ENCODE data around the gene LCE1A.

Gene LCE1A

GRCh38 chr1:152870831-152871730 is 43.8 kb downstream of the LCE1A start:
- DNase-seq (ENCODE audit: low read depth in 2 of 2): no peak

GRCh38 chr1:152871731-152872126 is 44.5 kb downstream of the LCE1A start:
- no peak for DNase-seq (ENCODE audit: low read depth in 2 of 2)

GRCh38 chr1:152873495-152873894 is 46.2 kb downstream of the LCE1A start:
- DNase-seq (ENCODE audit: low read depth in 2 of 2): peak; percentile 69 to 73

GRCh38 chr1:152876827-152877226 is 49.6 kb downstream of the LCE1A start:
- no peak for DNase-seq (ENCODE audit: low read depth in 2 of 2)
